GM12878 (cell line): ENCODE data around the gene PRSS50. TPM values are rescaled to one million over a fixed set of nuclear protein-coding genes. Genes with fewer than 3 reads are reported as not detected.

Experiments used
- MLLT1 ChIP-seq: fragments of 450-650 bp; IDR thresholded peaks from 2 replicates; pipeline ENCODE4 v1.6.1; 2016; ENCODE audit warnings: mild to moderate bottlenecking
- polyA plus RNA-seq, 11 experiments: library from polyadenylated mRNA; depleted of rRNA in 4 of 11; unstranded in 6 of 11; stranded (reverse) in 5 of 11; fragments of >200 nt; fragmentation: Nextera tagmentation in 4 of 11; fragmentation: Illumina TruSeq in 1 of 11; extraction: Ambion mirVana in 4 of 11; extraction: Trizol in 1 of 11; gene quantifications; 1 replicate in 1 of 11; 2 replicates in 10 of 11; pipeline versions ENCODE4 v1.2.1 to v1.2.3, GENCODE V29; 2011 to 2016; ENCODE audit warnings: inconsistent platforms in 2 of 11, missing spikeins in 2 of 11, low read depth in 1 of 11
- total RNA-seq, 4 experiments: library from RNA; depleted of rRNA in 3 of 4; stranded (reverse); fragments of >200 nt in 3 of 4; fragmentation: Illumina TruSeq in 1 of 4; extraction: Trizol in 1 of 4; gene quantifications; 2 replicates each; pipeline versions ENCODE4 v1.2.1 to v1.2.3, GENCODE V29; 2013 to 2021
- TF ChIP-seq, protein P1 (sequence below): fragments of 450-650 bp; conservative IDR thresholded peaks from 2 replicates; pipeline ENCODE4 v1.6.1; 2017; ENCODE audit warnings: mild to moderate bottlenecking, moderate library complexity
- TF ChIP-seq, protein P2 (sequence below): fragments of 150-350 bp; IDR thresholded peaks from 2 replicates; pipeline ENCODE4 v1.6.1; 2014; ENCODE audit warnings: mild to moderate bottlenecking, low read depth, low read length

PRSS50 gene
- total and polyA plus RNA-seq, 10 of the 15 experiments (the other 5 are each of a cell fraction or from before 2014, with no cell fraction given) = 0.05 TPM; not detected in 9

GRCh38 chr3:46713898-46714552 lies 3.6 kb downstream of the PRSS50 start (continued):
- TF ChIP-seq, protein P1, sequence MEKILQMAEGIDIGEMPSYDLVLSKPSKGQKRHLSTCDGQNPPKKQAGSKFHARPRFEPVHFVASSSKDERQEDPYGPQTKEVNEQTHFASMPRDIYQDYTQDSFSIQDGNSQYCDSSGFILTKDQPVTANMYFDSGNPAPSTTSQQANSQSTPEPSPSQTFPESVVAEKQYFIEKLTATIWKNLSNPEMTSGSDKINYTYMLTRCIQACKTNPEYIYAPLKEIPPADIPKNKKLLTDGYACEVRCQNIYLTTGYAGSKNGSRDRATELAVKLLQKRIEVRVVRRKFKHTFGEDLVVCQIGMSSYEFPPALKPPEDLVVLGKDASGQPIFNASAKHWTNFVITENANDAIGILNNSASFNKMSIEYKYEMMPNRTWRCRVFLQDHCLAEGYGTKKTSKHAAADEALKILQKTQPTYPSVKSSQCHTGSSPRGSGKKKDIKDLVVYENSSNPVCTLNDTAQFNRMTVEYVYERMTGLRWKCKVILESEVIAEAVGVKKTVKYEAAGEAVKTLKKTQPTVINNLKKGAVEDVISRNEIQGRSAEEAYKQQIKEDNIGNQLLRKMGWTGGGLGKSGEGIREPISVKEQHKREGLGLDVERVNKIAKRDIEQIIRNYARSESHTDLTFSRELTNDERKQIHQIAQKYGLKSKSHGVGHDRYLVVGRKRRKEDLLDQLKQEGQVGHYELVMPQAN = no peak
- TF ChIP-seq MLLT1 = peak; percentile 64; the same call in 1 of the 2 replicates
- TF ChIP-seq, protein P2, sequence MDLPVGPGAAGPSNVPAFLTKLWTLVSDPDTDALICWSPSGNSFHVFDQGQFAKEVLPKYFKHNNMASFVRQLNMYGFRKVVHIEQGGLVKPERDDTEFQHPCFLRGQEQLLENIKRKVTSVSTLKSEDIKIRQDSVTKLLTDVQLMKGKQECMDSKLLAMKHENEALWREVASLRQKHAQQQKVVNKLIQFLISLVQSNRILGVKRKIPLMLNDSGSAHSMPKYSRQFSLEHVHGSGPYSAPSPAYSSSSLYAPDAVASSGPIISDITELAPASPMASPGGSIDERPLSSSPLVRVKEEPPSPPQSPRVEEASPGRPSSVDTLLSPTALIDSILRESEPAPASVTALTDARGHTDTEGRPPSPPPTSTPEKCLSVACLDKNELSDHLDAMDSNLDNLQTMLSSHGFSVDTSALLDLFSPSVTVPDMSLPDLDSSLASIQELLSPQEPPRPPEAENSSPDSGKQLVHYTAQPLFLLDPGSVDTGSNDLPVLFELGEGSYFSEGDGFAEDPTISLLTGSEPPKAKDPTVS = no peak
- TF ChIP-seq, all 136 proteins: peak for 24
